Activated CD4-positive, alpha-beta memory T cell treated with anti-CD3 and anti-CD28 coated beads for 36 hours (primary cell): ENCODE data around the gene LENG1. TPM values are rescaled to one million over a fixed set of nuclear protein-coding genes. Genes with fewer than 3 reads are reported as not detected.
A peak's percentile ranks its signal among the peaks of the same experiment; 100 is the strongest.

Experiments
- CTCF ChIA-PET: fragments of 350-600 bp; sonication (Branson Sonifier 250); formaldehyde crosslinking; loops from one replicate; lab custom pipeline; 2021; ENCODE audit warnings: antibody characterized with exemption, inconsistent platforms; lab: Charles Lee
- POLR2A ChIA-PET: fragments of 350-600 bp; sonication (Branson Sonifier 250); formaldehyde crosslinking; loops from one replicate; lab custom pipeline; 2021; ENCODE audit warnings: antibody characterized with exemption; lab: Charles Lee
- DNase-seq: peaks from one replicate; pipeline ENCODE4 v3.0.0-alpha.2; 2020
- H3K27ac Mint-ChIP-seq: one replicate; pipeline ENCODE4 v1.8.0; 2021; ENCODE audit warnings: mixed read lengths
- H3K27me3 Mint-ChIP-seq: one replicate; pipeline ENCODE4 v1.8.0; 2021; ENCODE audit warnings: mixed read lengths
- H3K36me3 Mint-ChIP-seq: one replicate; pipeline ENCODE4 v1.8.0; 2021; ENCODE audit warnings: mixed read lengths
- H3K4me1 Mint-ChIP-seq: one replicate; pipeline ENCODE4 v1.8.0; 2021; ENCODE audit warnings: low read depth, mixed read lengths
- H3K4me3 Mint-ChIP-seq: one replicate; pipeline ENCODE4 v1.8.0; 2021; ENCODE audit warnings: mild to moderate bottlenecking, mixed read lengths
- H3K9me3 Mint-ChIP-seq: one replicate; pipeline ENCODE4 v1.8.0; 2021; ENCODE audit warnings: mixed read lengths
- intact Hi-C: fragments of 100-400 bp; cut with micrococcal nuclease; formaldehyde crosslinking; loops from one replicate; pipeline ENCODE4 v1.15.1; 2023
- total RNA-seq, 2 experiments: library from RNA; stranded (reverse); gene quantifications; one replicate each; pipeline ENCODE4 v1.2.3, GENCODE V29; 2021

The LENG1 gene
- total RNA-seq, 2 experiments from 2014 or later = 4.7 to 5.3 TPM

- peak; percentile 48 for DNase-seq
- no peaks in the 10 kb centered on the region for H3K9me3 Mint-ChIP-seq
- no peaks in the 10 kb centered on the region for H3K27me3 Mint-ChIP-seq
- peaks cover 52% of the 10 kb centered on the region for H3K4me1 Mint-ChIP-seq
- peak within 1 kb of the TSS; percentile 87 for H3K27ac Mint-ChIP-seq
- ChIA-PET CTCF (interaction anchor here (0.6 to 1.6 kb wide), 6 partner anchors 20 to 128 kb away, joined by 3 to 9 read pairs (median 3); partner anchors contain the start of genes MBOAT7, PRPF31 and TFPT), POLR2A (interaction anchor here (0.9 to 3.0 kb wide), 9 partner anchors 17 to 271 kb away, joined by 3 to 17 read pairs (median 7); partner anchors contain the start of genes LENG1, MBOAT7, MYADM and PRPF31)
- H3K4me3 Mint-ChIP-seq = peak within 1 kb of the TSS; percentile 86
- intact Hi-C loops = loop anchor here (1.0 kb wide), 6 partner anchors 21 to 269 kb away; partner anchors contain the start of genes LENG1, NDUFA3, PRPF31 and TFPT
- H3K36me3 Mint-ChIP-seq = peaks cover 3% of the 10 kb centered on the region
Observed at GRCh38 chr19:54137699-54138488, 21.6 kb downstream of the LENG1 start, which contains the start of gene CNOT3. TSS of gene CNOT3 (plus strand) at chr19:54137762. CDS start at chr19:54142979, 5,217 bp downstream.

GRCh38 chr19:54136864-54137698 lies 22.4 kb downstream of the LENG1 start:
- peak overlapping the region; percentile 76 for H3K27ac Mint-ChIP-seq
- intact Hi-C loops = loop anchor here (1.0 kb wide), 6 partner anchors 22 to 268 kb away; partner anchors contain the start of genes LENG1, NDUFA3, PRPF31 and TFPT
- H3K36me3 Mint-ChIP-seq = peaks cover 3% of the 10 kb centered on the region
- peak; percentile 100 for DNase-seq
- H3K4me3 Mint-ChIP-seq = peak overlapping the region; percentile 86
- no peaks in the 10 kb centered on the region for H3K9me3 Mint-ChIP-seq
- CTCF ChIA-PET = interaction anchor here (0.6 to 1.6 kb wide), 6 partner anchors 19 to 129 kb away, joined by 3 to 9 read pairs (median 4); partner anchors contain the start of genes LENG1, MBOAT7, PRPF31 and TFPT
- POLR2A ChIA-PET = interaction anchor here (0.8 to 3.0 kb wide), 13 partner anchors 18 to 326 kb away, joined by 3 to 17 read pairs (median 5); partner anchors contain the start of genes LENG1, LENG9, MBOAT7 and MYADM
- peaks cover 50% of the 10 kb centered on the region for H3K4me1 Mint-ChIP-seq
- H3K27me3 Mint-ChIP-seq = no peaks in the 10 kb centered on the region

GRCh38 chr19:54136086-54136863 lies 23.2 kb downstream of the LENG1 start:
- no peaks in the 10 kb centered on the region for H3K9me3 Mint-ChIP-seq
- CTCF ChIA-PET = interaction anchor here (1.1 to 1.6 kb wide), 3 partner anchors 24 to 53 kb away, joined by 3 to 9 read pairs (median 9); partner anchors contain the start of genes LENG1 and MBOAT7
- intact Hi-C loops = no loop called here

GRCh38 chr19:54133957-54134590 lies 25.4 kb downstream of the LENG1 start:
- no peaks in the 10 kb centered on the region for H3K9me3 Mint-ChIP-seq
- CTCF ChIA-PET = no interaction called here
- H3K27ac Mint-ChIP-seq = peak overlapping the region; percentile 9
- peaks cover 11% of the 10 kb centered on the region for H3K36me3 Mint-ChIP-seq
- H3K4me1 Mint-ChIP-seq = peaks cover 21% of the 10 kb centered on the region
- intact Hi-C loops = no loop called here
- no peaks in the 10 kb centered on the region for H3K27me3 Mint-ChIP-seq
- no peak for DNase-seq
- no peak overlapping the region for H3K4me3 Mint-ChIP-seq
- POLR2A ChIA-PET = no interaction called here

More at GRCh38 chr19:54136086-54136863, 23.2 kb downstream of the LENG1 start:
- peaks cover 42% of the 10 kb centered on the region for H3K4me1 Mint-ChIP-seq
- peaks cover 8% of the 10 kb centered on the region for H3K36me3 Mint-ChIP-seq
- no peaks in the 10 kb centered on the region for H3K27me3 Mint-ChIP-seq
- H3K27ac Mint-ChIP-seq = peak overlapping the region; percentile 76
- POLR2A ChIA-PET = interaction anchor here (0.8 to 3.0 kb wide), 12 partner anchors 19 to 327 kb away, joined by 3 to 17 read pairs (median 6); partner anchors contain the start of genes LENG1, LENG9, MBOAT7 and MYADM
- no peak for DNase-seq
- H3K4me3 Mint-ChIP-seq = peak overlapping the region; percentile 86

GRCh38 chr19:54133312-54133956 lies 26.1 kb downstream of the LENG1 start:
- no peaks in the 10 kb centered on the region for H3K9me3 Mint-ChIP-seq
- H3K4me3 Mint-ChIP-seq = no peak overlapping the region
- intact Hi-C loops = no loop called here
- H3K27ac Mint-ChIP-seq = no peak overlapping the region
- POLR2A ChIA-PET = no interaction called here
- CTCF ChIA-PET = no interaction called here
- DNase-seq = no peak
- H3K27me3 Mint-ChIP-seq = no peaks in the 10 kb centered on the region
- peaks cover 11% of the 10 kb centered on the region for H3K36me3 Mint-ChIP-seq
- peaks cover 15% of the 10 kb centered on the region for H3K4me1 Mint-ChIP-seq

- Mint-ChIP-seq H3K4me1 (peaks cover 3% of the 10 kb centered on the region), H3K36me3 (peaks cover 19% of the 10 kb centered on the region), H3K4me3 (no peak overlapping the region), H3K9me3 (no peaks in the 10 kb centered on the region), H3K27ac (no peak overlapping the region), H3K27me3 (no peaks in the 10 kb centered on the region)
- no peak for DNase-seq
- intact Hi-C loops = no loop called here
- POLR2A ChIA-PET = no interaction called here
- CTCF ChIA-PET = no interaction called here
Observed at GRCh38 chr19:54129617-54129996, 29.9 kb downstream of the LENG1 start.

GRCh38 chr19:54128796-54129616 lies 30.5 kb downstream of the LENG1 start:
- DNase-seq = no peak
- Mint-ChIP-seq H3K27me3 (no peaks in the 10 kb centered on the region), H3K4me3 (no peak overlapping the region), H3K4me1 (no peaks in the 10 kb centered on the region), H3K9me3 (no peaks in the 10 kb centered on the region), H3K36me3 (peaks cover 22% of the 10 kb centered on the region), H3K27ac (no peak overlapping the region)
- intact Hi-C loops = no loop called here
- POLR2A ChIA-PET = no interaction called here
- CTCF ChIA-PET = no interaction called here

- Mint-ChIP-seq H3K9me3 (no peaks in the 10 kb centered on the region), H3K4me1 (no peaks in the 10 kb centered on the region), H3K27ac (no peak overlapping the region), H3K27me3 (no peaks in the 10 kb centered on the region), H3K36me3 (peaks cover 24% of the 10 kb centered on the region), H3K4me3 (no peak overlapping the region)
- no peak for DNase-seq
- intact Hi-C loops = no loop called here
- POLR2A ChIA-PET = no interaction called here
- CTCF ChIA-PET = no interaction called here
Observed at GRCh38 chr19:54128441-54128725, 31.1 kb downstream of the LENG1 start.

- Mint-ChIP-seq H3K27me3 (no peaks in the 10 kb centered on the region), H3K36me3 (peaks cover 26% of the 10 kb centered on the region), H3K4me3 (no peak overlapping the region), H3K9me3 (no peaks in the 10 kb centered on the region), H3K4me1 (no peaks in the 10 kb centered on the region), H3K27ac (no peak overlapping the region)
- CTCF ChIA-PET = no interaction called here
- intact Hi-C loops = no loop called here
- DNase-seq = no peak
- POLR2A ChIA-PET = no interaction called here
Observed at GRCh38 chr19:54127688-54128440, 31.7 kb downstream of the LENG1 start.

- POLR2A ChIA-PET = no interaction called here
- DNase-seq = no peak
- Mint-ChIP-seq H3K4me3 (no peak overlapping the region), H3K27me3 (no peaks in the 10 kb centered on the region), H3K9me3 (no peaks in the 10 kb centered on the region), H3K4me1 (no peaks in the 10 kb centered on the region), H3K27ac (no peak overlapping the region), H3K36me3 (peaks cover 25% of the 10 kb centered on the region)
- intact Hi-C loops = no loop called here
- CTCF ChIA-PET = no interaction called here
Observed at GRCh38 chr19:54125713-54126112, 33.8 kb downstream of the LENG1 start.
